NCI-H748 treated with DMSO at 0.1 percent for 48 hours (cell line): ENCODE results near the gene U2AF1.
"Not testable (repeated sequence)": the region's sequence is repeated elsewhere in the genome, so short reads cannot be mapped to it uniquely, and the experiment has no call there.

Experiments used
- DNase-seq: peaks from one replicate; lab custom pipeline; 2025; lab: John Stamatoyannopoulos, UW

Gene U2AF1

DNA sequence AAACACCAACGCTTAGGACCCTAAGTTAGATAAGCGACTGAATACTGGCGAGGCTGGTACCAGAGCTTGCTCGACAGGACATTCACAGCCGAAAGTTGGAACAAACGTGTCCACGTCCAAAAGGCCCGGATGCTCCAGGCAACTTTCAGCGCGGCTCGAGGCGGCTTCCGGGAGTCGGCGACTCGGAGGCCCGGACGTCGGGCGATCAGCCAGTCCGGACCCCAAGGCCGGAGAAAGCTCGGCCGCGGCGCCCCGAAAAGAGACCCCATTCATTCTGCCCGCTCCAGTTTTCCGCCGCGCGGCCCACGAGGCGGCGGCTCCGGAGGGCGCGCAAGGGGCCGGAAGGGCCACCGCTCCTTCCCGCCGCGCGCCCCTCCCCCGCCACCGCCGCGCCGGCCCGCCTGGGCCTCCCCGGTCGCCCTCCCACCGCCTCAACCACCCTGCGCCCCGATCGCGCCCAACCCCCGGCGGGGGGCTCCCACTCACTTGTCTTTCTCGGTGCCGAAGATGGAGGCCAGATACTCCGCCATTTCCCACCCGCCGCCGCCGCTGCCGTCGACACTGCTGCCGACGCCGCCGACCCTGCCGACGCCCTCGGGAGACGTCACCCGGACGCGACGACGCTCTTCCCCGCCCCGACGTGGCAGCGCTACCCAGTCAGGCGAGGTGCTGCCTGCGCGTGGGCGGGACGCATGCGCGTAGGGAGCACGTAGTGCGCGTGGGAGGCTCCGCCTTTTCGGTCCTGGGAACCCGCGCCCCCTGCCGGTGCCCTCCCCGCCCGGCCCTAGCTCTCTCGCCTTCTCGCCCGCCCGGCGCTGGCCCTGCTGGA, at the start of gene U2AF1:
Gene U2AF1, minus strand, starts transcription at position 606 of the 829 bp plus-strand sequence. Its CDS starts 76 bp downstream, at position 530.
- DNase-seq: not testable (repeated sequence)

DNA sequence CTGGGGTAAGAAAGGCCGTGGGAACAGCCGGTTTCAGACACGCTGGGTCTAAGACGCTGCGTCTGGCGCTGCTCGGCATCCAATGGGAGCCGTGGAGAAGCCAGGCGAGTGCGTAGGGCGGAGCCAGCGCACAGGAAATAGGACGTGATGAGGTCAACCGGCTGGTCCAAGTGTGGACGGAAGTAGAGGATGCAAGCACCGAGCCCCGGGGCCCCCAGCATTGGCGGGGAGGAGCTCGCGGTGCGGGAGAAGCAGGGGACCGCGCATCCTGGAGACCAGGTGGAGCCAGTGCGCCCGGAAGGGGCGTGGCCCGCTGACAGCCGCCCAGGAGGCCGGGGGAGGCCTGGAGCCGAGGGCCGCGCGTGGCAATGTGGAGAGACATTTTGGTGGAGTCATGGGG, 46.2 kb upstream of the U2AF1 start:
- not testable (repeated sequence) for DNase-seq

DNA sequence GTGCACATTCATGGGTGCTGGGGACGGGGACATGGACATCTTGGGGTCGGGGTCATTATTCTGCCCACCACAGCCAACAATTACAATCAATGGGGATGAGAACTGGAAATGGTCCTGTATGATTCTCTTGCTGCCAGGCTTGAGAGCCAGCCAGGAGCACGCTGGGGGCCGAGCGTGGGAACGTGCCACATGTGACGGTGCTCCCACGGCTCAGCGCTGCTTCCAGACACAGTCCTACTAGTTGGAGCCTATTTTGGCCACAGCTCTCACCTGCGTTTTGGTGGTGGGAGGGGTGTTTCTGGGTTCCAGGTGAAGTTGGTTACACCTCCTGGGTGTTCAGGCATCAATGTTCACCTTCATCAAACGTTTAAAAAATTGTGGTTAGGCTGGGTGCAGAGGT, 42.0 kb upstream of the U2AF1 start:
- not testable (repeated sequence) for DNase-seq

GRCh38 chr21:43147999-43148398, 40.6 kb upstream of the U2AF1 start:
- DNase-seq: not testable (repeated sequence)

GRCh38 chr21:43146637-43147036, 39.3 kb upstream of the U2AF1 start:
- DNase-seq: not testable (repeated sequence)

GRCh38 chr21:43141407-43141806, 34.0 kb upstream of the U2AF1 start:
- DNase-seq: not testable (repeated sequence)

- DNase-seq: not testable (repeated sequence)
Measured at GRCh38 chr21:43138944-43139343, 31.6 kb upstream of the U2AF1 start.

DNA sequence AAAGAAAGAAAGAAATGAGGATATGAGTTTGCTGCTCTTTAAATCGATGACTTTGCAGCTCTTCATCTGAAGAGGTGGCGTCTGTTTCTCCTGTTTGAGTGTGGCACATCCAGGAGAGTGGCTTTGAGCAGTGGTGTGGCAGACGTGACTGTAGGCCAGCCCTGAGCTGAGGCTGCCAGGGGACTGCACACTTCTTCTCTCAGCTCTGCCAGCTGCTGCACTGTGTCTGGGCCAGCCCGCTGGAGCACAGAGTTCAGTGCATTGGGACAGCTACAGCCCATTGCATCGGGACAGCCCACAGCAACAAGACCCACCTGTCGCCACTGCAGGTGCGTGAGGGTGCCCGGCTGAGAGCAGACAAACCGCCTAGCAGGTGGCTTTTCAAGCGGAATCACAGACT, 27.1 kb upstream of the U2AF1 start:
- not testable (repeated sequence) for DNase-seq

DNA sequence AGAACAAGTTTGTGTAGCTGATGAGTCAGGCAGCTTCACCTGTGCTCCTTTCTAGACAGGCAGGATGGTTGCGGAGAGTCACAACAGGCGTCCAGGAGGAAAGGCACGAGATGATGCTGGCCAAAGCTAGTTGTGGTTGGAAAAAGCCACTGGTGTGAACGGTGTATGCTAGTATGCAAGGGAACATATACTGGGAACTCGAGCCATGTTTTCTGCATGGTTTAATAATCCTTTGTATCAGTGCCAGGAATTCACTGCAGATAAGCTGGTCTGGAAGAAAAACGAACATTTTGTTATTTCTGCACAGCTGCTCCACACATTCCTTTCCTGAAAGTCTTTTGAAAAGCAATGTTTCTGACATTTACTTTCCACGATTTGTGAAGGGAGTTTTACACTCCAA, 22.7 kb upstream of the U2AF1 start:
- not testable (repeated sequence) for DNase-seq

GRCh38 chr21:43115956-43116355, 8.6 kb upstream of the U2AF1 start:
- DNase-seq: not testable (repeated sequence)

- DNase-seq: not testable (repeated sequence)
Measured at GRCh38 chr21:43114483-43114882, 7.1 kb upstream of the U2AF1 start.

GRCh38 chr21:43109006-43109405, 1.6 kb upstream of the U2AF1 start:
- DNase-seq: not testable (repeated sequence)

DNA sequence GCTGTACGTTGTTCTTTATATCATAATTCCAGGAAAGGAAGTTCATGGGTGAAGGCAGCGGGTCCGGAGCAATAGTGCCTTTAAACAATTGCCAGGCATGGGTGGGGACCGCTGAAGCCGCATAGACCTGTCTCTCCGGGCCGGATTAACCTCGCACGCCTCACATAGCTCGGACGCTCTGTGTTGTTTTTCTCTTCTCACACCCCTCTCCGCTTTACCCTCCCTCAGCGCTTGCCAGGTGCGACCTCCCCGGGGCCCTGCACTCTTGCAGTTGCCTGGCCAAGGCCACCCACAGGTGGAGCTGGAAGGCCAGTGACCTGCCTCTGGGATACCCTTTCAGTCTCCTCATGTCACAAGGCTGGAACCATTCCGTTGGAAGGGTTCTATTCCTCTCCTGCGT, 807 bp upstream of the U2AF1 start:
- DNase-seq: not testable (repeated sequence)

GRCh38 chr21:43107794-43108137, 396 bp upstream of the U2AF1 start:
- DNase-seq: not testable (repeated sequence)

- not testable (repeated sequence) for DNase-seq
Measured at GRCh38 chr21:43104642-43105041, 2.7 kb downstream of the U2AF1 start.

DNA sequence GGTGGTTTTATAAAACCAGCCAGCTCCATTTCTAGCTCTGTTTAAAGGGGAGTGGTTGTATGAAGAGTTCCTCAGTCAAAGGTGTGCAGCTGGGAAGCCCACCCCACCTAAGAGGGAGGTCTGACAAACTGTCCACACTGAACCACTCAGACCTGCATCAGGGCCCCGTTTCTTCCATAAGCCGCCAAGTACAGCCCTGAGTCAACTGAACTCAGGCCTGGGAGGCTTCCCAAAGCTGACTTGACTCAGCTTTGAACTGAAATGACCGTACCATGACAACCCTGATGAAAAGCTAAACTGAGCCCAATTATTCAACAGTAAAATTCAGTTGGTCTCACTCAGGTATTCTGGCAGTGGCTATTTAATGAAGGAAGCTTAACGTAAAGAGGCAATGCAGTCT, 5.1 kb downstream of the U2AF1 start:
- DNase-seq: not testable (repeated sequence)

DNA sequence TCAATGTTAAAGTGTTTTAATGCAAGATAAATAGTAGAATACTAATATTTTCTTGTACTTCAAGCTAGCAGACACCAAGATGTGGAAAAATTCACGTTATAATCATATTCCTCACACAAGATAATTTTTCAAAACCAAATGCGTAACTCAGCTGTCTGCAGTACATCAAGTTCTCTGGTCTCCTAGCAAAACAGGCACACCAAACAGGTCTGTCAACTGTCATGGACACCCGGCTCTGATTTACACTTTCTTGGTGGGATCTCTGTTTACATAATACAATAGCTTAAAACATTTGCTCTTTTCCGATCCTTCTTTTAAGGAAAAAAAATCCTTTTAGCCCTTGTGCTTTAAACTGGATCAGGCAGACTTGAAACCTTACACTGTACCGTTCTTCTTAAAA, 5.7 kb downstream of the U2AF1 start:
- not testable (repeated sequence) for DNase-seq

- DNase-seq: not testable (repeated sequence)
Measured at GRCh38 chr21:43101000-43101399, 6.4 kb downstream of the U2AF1 start.

DNA sequence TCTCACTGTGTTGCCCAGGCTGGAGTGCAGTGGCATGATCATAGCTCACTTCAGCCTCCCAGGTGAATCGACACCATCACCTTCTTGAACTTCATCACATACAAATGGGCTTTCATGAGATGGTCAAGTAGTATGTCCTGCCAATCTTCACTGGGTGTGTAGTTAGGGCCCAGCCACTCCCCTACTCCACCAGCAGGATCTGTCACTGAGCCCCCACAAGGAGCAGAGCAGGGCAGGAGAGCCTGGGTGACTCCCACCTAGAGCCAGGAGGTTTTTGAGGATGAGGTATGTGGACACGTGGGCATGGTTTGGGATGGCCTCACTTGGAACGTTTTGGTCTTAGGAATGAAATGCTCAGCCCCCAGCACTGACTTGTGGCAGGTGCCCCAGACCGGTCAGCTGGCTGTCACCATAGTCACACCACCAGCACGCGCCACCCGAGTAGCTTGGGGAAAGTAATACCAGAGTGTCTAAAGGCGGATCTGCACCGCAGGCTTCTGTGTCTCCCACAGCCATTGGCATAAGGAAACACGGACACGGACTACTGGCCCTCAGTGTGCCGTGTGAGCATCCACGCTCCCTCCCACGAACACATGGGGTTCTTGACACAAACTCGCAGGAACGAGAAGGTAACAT, 15.3 kb downstream of the U2AF1 start:
- DNase-seq: not testable (repeated sequence)

DNA sequence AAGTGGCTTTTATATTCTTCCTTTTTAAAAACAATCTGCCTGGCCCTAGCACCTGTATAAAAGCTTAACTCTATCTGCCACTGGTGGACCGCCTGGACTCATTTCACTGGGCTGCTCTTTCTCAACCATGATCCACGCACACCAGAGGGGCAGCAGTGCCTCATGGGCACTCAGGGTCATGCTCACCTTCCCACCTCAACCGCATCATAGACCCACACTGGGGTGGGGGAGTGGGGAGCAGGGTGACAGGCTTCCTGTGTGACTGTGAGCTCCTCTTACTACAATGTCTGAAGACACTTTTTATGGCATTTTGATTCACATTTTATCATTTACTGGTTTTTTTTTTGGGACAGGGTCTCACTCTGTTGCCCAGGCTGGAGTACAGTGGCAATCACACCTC, 16.4 kb downstream of the U2AF1 start:
- not testable (repeated sequence) for DNase-seq

- DNase-seq: not testable (repeated sequence)
Measured at GRCh38 chr21:43089463-43089862, 17.9 kb downstream of the U2AF1 start.

DNA sequence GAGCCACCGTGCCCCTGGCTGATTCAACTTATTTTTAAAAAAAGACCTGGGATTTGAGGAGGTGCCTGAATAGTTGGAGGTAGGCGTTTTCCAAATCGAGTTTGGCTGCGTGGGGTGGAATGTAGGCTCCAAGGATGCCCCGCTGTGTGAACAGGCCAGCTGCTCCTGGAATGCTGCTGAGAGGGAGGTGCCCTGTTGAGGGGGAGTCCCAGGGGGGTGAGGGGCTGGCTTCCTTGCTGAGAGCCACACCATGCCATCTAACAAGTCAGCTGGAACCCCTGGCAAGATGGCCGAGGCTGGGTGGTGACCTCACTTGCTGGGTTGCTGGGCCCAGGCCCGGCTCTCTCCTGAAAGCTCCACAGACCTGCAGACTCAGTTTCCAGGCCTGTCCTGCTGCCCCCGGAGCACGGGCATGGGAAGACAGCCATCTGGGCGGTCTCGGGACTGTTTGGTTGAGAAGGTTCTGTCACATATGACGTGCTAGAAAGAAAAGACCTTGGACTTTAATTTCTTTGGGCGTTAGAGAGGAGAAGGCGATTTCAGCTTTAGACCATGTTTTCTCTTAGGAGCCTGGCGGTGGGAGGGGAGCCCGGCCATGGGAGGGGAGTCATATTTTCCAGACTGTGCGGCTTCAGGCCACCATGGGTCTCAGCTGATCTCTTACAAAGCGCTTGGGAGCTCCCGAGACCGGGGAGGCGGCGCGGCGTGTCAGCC, 24.6 kb downstream of the U2AF1 start:
- not testable (repeated sequence) for DNase-seq

DNA sequence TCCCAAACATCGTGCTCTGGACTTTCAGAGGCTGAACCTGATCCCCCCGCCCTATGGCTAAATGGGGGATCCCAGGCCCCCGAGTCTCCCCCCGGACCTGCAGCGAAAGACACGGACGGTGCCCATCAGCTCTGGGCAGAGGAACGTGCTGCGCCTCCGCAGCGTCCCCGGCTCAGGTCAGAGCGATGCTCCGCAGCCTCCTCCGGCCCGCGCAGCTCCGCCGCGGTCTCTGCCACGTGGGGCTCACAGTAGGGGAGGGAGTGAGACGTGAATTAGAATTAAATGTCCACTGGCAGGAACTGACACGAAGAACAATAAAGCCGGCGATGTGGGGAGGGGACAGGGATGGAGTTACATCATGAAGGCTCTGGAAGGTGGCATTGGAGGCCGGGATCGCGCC, 30.7 kb downstream of the U2AF1 start:
- not testable (repeated sequence) for DNase-seq
